Caco-2 (cell line): ENCODE data around the gene FRMD6. TPM values are rescaled to one million over a fixed set of nuclear protein-coding genes. Genes with fewer than 3 reads are reported as not detected.

ENCODE experiments used
- BruUV-seq: library from RNA; stranded (reverse); fragments of 400-500 nt; replicated peaks from 2 replicates; lab custom pipeline; 2021; lab: Mats Ljungman, UMichigan
- CTCF ChIA-PET: fragments of 300-600 bp; sonication (Branson Sonifier 250); formaldehyde crosslinking; loops from one replicate; lab custom pipeline; 2022; ENCODE audit warnings: antibody characterized with exemption; lab: Charles Lee
- POLR2A ChIA-PET: fragments of 300-600 bp; sonication (Branson Sonifier 250); formaldehyde crosslinking; loops from one replicate; lab custom pipeline; 2022; ENCODE audit warnings: antibody characterized with exemption; lab: Charles Lee
- DNase-seq, 2 experiments: peaks; one replicate each; pipeline versions ENCODE4 v3.0.0 to v3.0.0-alpha.2; 2020 to 2022
- H3K27me3 ChIP-seq: replicated peaks from 2 replicates; pipeline ENCODE4 v1.6.0; 2011; ENCODE audit warnings: low read length; ENCODE audit not compliant: control insufficient read depth, insufficient read depth
- H3K36me3 ChIP-seq: 2 replicates; pipeline ENCODE4 v1.5.1; 2011; ENCODE audit warnings: low read length; ENCODE audit not compliant: control insufficient read depth, insufficient read depth
- H3K4me1 ChIP-seq: fragments of 250-450 bp; sonication (Bioruptor Pico); 2 replicates; pipeline ENCODE4 v1.5.1; 2020; ENCODE audit warnings: mild to moderate bottlenecking
- H3K4me3 ChIP-seq: 2 replicates; pipeline ENCODE4 v1.5.1; 2011; ENCODE audit warnings: low read depth, mild to moderate bottlenecking, control low read depth, low read length
- H3K9me3 ChIP-seq: fragments of 250-450 bp; sonication (Bioruptor Pico); 2 replicates; pipeline ENCODE4 v1.5.1; 2020; ENCODE audit warnings: mild to moderate bottlenecking, moderate library complexity
- H3K27ac Mint-ChIP-seq: one replicate; pipeline ENCODE4 v1.8.0; 2022; ENCODE audit warnings: mixed read lengths; ENCODE audit not compliant: unreplicated experiment
- H3K27me3 Mint-ChIP-seq: one replicate; pipeline ENCODE4 v1.8.0; 2022; ENCODE audit warnings: mixed read lengths; ENCODE audit not compliant: insufficient read depth, unreplicated experiment
- H3K36me3 Mint-ChIP-seq: one replicate; pipeline ENCODE4 v1.8.0; 2022; ENCODE audit warnings: mild to moderate bottlenecking, mixed read lengths; ENCODE audit not compliant: insufficient read depth, unreplicated experiment
- H3K4me1 Mint-ChIP-seq: one replicate; pipeline ENCODE4 v1.8.0; 2022; ENCODE audit warnings: low read depth, mixed read lengths; ENCODE audit not compliant: unreplicated experiment
- H3K4me3 Mint-ChIP-seq: one replicate; pipeline ENCODE4 v1.8.0; 2022; ENCODE audit warnings: mild to moderate bottlenecking, moderate library complexity, mixed read lengths; ENCODE audit not compliant: unreplicated experiment
- H3K9me3 Mint-ChIP-seq: one replicate; pipeline ENCODE4 v1.8.0; 2022; ENCODE audit warnings: mixed read lengths; ENCODE audit not compliant: unreplicated experiment
- intact Hi-C: fragments of 100-400 bp; cut with micrococcal nuclease; formaldehyde crosslinking; loops from one replicate; pipeline ENCODE4 v1.10.0; 2022; ENCODE audit not compliant: unreplicated experiment
- total RNA-seq: library from RNA; stranded (reverse); gene quantifications from 2 replicates; pipeline ENCODE4 v1.2.3, GENCODE V29; 2022
- TF ChIP-seq, protein P1 (sequence below), 2 experiments: fragments of 200-600 bp in 1 of 2; IDR thresholded peaks; 1 replicate in 1 of 2; 2 replicates in 1 of 2; pipeline versions ENCODE4 v1.5.1 to v1.8.0; 2011 to 2022; ENCODE audit warnings: antibody characterized with exemption in 1 of 2, control low read depth in 1 of 2, inconsistent platforms in 1 of 2, low read depth in 1 of 2, low read length in 1 of 2, mild to moderate bottlenecking in 1 of 2, moderate library complexity in 1 of 2; ENCODE audit not compliant: insufficient read depth in 1 of 2, severe bottlenecking in 1 of 2, unreplicated experiment in 1 of 2

Gene FRMD6
- total RNA-seq, 1 experiment from 2014 or later: 35.7 TPM

- no peaks in the 10 kb centered on the region for H3K9me3 Mint-ChIP-seq
- no peaks in the 10 kb centered on the region for H3K9me3 ChIP-seq
- H3K4me1 ChIP-seq: peaks cover 32% of the 10 kb centered on the region
- no peaks in the 10 kb centered on the region for H3K36me3 ChIP-seq
- intact Hi-C loops: loop anchor here (1.0 to 10.0 kb wide), 6 partner anchors 70 to 369 kb away; partner anchors contain the start of gene RTRAF
- peak overlapping the region; percentile 94 for H3K4me3 ChIP-seq
- ChIA-PET POLR2A (interaction anchor here (0.6 to 2.6 kb wide), 6 partner anchors 29 to 548 kb away, joined by 3 to 7 read pairs (median 4); no protein-coding TSS in a partner anchor), CTCF (interaction anchor here (0.5 to 2.2 kb wide), 14 partner anchors 10 to 369 kb away, joined by 3 to 18 read pairs (median 4); no protein-coding TSS in a partner anchor)
- H3K27me3 ChIP-seq: no peaks in the 10 kb centered on the region
- BruUV-seq: no TSS peak
- peak overlapping the region; percentile 82 for H3K27ac Mint-ChIP-seq
- H3K4me3 Mint-ChIP-seq: peak overlapping the region; percentile 77
- peaks cover 31% of the 10 kb centered on the region for H3K4me1 Mint-ChIP-seq
- TF ChIP-seq, protein P1, sequence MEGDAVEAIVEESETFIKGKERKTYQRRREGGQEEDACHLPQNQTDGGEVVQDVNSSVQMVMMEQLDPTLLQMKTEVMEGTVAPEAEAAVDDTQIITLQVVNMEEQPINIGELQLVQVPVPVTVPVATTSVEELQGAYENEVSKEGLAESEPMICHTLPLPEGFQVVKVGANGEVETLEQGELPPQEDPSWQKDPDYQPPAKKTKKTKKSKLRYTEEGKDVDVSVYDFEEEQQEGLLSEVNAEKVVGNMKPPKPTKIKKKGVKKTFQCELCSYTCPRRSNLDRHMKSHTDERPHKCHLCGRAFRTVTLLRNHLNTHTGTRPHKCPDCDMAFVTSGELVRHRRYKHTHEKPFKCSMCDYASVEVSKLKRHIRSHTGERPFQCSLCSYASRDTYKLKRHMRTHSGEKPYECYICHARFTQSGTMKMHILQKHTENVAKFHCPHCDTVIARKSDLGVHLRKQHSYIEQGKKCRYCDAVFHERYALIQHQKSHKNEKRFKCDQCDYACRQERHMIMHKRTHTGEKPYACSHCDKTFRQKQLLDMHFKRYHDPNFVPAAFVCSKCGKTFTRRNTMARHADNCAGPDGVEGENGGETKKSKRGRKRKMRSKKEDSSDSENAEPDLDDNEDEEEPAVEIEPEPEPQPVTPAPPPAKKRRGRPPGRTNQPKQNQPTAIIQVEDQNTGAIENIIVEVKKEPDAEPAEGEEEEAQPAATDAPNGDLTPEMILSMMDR (IDR thresholded peaks at IDR 0.05; ENCODE audit: insufficient read depth in 1 of 2, low read depth in 1 of 2, low read length in 1 of 2, severe bottlenecking in 1 of 2, unreplicated experiment in 1 of 2): no peak
- H3K36me3 Mint-ChIP-seq: peaks cover 10% of the 10 kb centered on the region
- H3K27me3 Mint-ChIP-seq: no peaks in the 10 kb centered on the region
- DNase-seq: peak in 1 of 2 experiments; percentile 37
These were observed 713 bp downstream of the FRMD6 start for GRCh38 chr14:51652168-51653078.

DNA sequence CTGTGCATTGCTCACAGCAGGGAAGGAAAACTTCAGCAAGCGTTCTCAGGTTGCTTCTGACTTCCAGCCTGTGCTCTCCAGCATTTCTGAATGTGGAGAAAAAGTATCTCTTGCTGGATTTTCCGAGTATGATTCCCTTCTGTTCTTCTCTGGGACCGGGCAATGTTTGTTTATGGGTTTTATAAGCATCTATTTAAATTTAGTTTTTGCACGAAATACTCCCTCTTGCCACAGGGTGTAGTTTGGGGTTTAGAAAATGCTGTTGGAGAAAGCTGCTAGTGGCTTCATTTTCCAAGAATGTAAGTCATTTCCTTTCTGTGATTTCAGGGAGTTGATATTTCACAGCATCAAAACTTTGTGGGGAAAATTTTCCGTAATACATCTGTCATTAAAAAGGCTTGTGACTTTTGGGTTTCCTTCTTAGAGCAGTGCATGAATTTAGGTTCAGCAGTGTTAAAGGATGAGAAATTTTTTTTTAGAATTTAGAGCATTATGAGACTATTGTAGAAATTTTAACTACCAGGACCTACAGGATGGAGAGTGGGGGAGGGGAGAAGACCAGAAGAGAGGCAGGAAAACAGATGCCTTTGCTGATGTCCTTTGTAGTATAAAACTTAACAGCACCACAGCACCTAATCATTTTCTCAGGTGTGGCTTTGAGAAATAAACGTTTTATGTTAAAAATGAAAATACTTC lies 1.5 kb downstream of the FRMD6 start:
- TF ChIP-seq, protein P1 (IDR thresholded peaks at IDR 0.05; ENCODE audit: insufficient read depth in 1 of 2, low read depth in 1 of 2, low read length in 1 of 2, severe bottlenecking in 1 of 2, unreplicated experiment in 1 of 2): peak in 1 of 2 experiments; percentile 12
- DNase-seq: peak in 1 of 2 experiments; percentile 20
- Histone ChIP-seq H3K4me3 (peak overlapping the region; percentile 94), H3K27me3 (no peaks in the 10 kb centered on the region), H3K36me3 (no peaks in the 10 kb centered on the region), H3K4me1 (peaks cover 24% of the 10 kb centered on the region), H3K9me3 (no peaks in the 10 kb centered on the region)
- CTCF ChIA-PET: interaction anchor here (0.6 to 2.2 kb wide), 6 partner anchors 60 to 370 kb away, joined by 3 to 18 read pairs (median 4); no protein-coding TSS in a partner anchor
- H3K4me3 Mint-ChIP-seq: peak overlapping the region; percentile 77
- no peaks in the 10 kb centered on the region for H3K27me3 Mint-ChIP-seq
- H3K4me1 Mint-ChIP-seq: peaks cover 31% of the 10 kb centered on the region
- intact Hi-C loops: loop anchor here (2.0 to 10.0 kb wide), 4 partner anchors 71 to 332 kb away; partner anchors contain the start of gene RTRAF
- H3K27ac Mint-ChIP-seq: peak overlapping the region; percentile 82
- peaks cover 11% of the 10 kb centered on the region for H3K36me3 Mint-ChIP-seq
- no TSS peak for BruUV-seq
- POLR2A ChIA-PET: interaction anchor here (2.6 kb wide), 1 partner anchor 62 kb away, joined by 6 read pairs; no protein-coding TSS in a partner anchor
- H3K9me3 Mint-ChIP-seq: no peaks in the 10 kb centered on the region
